Stimulated activated naive CD4-positive, alpha-beta T cell (primary cell): ENCODE results near the gene IFT81.
"Not testable (repeated sequence)": the region's sequence is repeated elsewhere in the genome, so short reads cannot be mapped to it uniquely, and the experiment has no call there.

Source experiments
- DNase-seq, 6 experiments: peaks; one replicate each; lab custom pipeline; 2025; lab: John Stamatoyannopoulos, UW

Gene IFT81

DNA sequence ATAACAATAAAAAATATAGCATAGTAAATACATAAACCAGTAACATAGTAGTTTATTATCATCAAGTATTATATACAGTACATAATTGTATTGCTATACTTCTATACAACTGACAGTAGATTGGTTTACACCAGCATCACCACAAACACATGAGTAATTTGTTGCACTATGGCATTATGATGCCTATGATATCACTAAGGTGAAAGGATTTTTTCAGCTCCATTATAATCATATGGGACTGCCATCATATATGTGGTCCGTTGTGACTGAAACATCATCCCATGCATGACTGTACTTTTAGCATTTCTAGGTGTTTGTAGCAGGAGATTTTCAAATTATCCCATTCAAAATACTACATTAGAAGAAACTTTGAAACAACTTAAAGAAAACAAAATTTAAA, 77.8 kb downstream of the IFT81 start:
- DNase-seq = no peak

GRCh38 chr12:110203546-110203945, 79.4 kb downstream of the IFT81 start:
- no peak for DNase-seq

GRCh38 chr12:110205931-110206330, 81.8 kb downstream of the IFT81 start:
- no peak for DNase-seq

- not testable (repeated sequence) for DNase-seq
Measured at GRCh38 chr12:110211639-110212536, 87.7 kb downstream of the IFT81 start.

DNA sequence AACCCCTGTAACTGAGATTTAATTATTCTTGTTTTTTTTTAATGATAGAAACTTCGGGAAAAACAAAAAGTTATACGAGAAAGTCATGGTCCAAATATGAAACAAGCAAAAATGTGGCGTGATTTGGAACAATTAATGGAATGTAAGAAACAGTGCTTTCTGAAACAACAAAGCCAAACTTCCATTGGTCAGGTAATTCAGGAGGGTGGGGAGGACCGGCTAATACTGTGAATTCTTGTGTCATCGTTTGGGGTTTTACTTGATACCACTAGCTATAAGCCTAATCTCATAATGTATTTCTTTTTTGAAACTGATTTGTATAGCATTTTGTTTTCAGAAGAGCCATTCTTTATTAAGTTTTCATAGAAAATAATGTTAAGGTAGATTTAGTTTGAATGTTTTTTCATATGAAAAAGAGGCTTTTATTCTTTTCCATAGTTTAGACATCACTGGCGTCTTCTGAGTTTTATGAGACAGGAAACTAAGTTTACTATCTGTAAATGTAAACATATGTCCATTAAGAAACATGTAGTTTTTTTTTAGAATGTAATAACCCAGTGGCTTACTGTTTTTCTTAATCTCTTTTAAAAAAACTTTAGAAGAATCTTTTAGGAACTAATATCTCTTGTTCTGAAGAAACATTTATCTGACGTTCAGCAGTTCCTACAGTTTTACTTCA, 94.0 kb downstream of the IFT81 start:
- no peak for DNase-seq

- DNase-seq = no peak
Measured at GRCh38 chr12:110222027-110222426, 97.9 kb downstream of the IFT81 start.

GRCh38 chr12:110222433-110222832, 98.3 kb downstream of the IFT81 start:
- no peak for DNase-seq

DNA sequence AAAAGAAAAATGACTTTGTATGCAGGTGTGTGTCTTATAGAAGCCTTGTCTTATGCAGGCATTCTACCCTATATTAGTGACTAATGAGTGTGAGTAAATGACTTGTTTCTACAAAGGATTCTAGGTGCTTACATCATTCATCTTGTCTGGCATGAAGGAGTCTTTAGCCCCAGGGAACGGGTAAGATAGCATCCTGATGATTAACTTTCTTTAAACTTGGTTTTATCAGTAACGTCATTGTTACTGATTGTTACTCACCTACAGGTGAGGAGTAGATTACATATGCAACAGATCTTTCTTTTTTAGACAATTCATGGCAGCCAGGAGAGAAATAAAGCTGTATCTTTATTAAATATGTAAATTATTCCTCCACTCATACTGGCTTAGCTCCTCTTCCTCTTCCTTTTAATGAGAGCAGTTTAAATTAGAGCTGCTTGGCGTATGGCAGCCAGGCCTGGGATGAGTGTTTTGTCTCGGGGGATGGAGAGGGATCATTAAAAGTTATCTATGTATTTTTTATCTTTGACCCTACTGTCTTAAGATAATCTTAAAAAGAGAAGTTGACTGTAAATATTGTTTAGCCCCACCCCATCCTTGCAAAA, 99.7 kb downstream of the IFT81 start:
- DNase-seq = no peak

- DNase-seq = no peak
Measured at GRCh38 chr12:110224379-110225304, 100.5 kb downstream of the IFT81 start.

DNA sequence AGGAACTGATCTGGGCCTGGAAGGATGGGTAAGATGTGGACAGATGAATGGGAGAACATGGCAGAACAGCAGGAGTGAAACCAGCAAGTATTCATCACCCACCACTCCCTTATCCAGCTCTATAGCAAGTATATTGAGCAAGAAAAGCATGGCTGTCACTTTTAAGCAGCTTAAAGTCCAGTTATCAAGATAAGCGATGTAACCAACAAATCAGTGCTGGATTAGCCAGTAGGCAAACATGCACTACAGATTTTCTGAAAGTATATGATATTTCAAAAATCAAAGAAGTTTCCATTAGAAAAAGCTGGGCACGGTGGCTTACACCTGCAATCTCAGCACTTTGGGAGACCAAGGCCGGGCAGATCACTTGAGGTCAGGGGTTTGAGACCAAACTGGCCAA, 103.0 kb downstream of the IFT81 start:
- DNase-seq = no peak

DNA sequence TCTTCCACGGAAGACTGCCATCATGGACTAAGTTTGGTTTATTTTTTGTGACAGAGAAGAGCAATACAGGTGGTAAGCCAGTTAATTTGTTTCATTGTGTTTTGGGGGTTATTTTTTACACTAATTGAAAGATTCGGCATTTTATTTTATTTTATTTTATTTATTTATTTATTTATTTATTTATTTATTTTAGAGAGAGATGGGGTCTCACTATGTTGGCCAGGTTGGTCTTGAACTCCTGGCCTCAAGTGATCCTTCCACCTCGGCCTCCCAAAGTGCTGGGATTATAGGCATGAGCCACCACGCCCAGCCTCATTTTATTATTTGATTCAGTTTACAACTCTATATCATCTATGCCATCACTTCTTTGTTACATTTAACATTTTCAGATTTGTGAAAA, 104.2 kb downstream of the IFT81 start:
- not testable (repeated sequence) for DNase-seq

DNA sequence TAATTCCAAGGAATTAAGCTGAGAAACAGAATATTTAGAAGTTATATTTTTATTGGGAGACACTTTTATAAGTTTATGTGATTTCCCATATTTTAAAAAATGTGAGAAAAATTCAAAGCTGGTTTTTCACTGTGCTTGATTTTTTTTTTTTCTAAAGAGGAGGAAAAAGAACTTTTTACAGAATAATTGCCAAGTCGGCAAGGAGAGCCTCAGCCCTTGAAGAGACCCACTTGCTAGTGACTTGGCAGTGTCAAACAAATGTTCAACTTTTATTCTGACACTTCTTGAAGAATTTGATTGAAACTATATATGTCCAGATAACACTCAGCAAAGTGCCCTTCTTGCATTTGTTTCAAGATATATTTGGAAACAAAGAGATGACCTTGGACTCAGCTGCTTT, 104.6 kb downstream of the IFT81 start:
- DNase-seq = no peak

GRCh38 chr12:110229409-110229808, 105.3 kb downstream of the IFT81 start:
- no peak for DNase-seq

GRCh38 chr12:110230655-110231054, 106.5 kb downstream of the IFT81 start:
- DNase-seq = no peak

GRCh38 chr12:110233212-110233903, 109.2 kb downstream of the IFT81 start:
- no peak for DNase-seq

DNA sequence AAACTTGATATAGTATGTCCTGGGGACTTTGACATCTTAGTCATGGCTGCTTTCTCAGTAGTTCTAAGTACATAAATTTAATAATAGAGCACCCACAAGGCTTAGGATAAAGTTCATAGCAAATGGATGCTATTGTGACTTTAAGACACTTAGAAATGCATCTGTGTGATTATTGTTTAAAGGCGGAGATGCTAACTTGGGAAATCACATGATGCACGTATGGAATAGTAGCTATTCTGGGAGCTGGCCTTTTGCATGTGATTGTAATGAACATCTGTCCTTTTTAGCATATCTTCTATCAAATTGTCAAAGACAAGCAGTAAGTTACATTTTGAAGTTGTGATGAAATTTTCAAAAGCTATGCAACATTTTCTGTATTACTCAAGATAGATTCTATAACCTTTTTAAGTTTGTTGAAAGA, 110.2 kb downstream of the IFT81 start:
- no peak for DNase-seq

GRCh38 chr12:110234755-110235154, 110.6 kb downstream of the IFT81 start:
- DNase-seq = no peak

- DNase-seq = no peak
Measured at GRCh38 chr12:110235383-110235782, 111.2 kb downstream of the IFT81 start.

GRCh38 chr12:110243227-110243626, 119.1 kb downstream of the IFT81 start:
- DNase-seq = no peak

DNA sequence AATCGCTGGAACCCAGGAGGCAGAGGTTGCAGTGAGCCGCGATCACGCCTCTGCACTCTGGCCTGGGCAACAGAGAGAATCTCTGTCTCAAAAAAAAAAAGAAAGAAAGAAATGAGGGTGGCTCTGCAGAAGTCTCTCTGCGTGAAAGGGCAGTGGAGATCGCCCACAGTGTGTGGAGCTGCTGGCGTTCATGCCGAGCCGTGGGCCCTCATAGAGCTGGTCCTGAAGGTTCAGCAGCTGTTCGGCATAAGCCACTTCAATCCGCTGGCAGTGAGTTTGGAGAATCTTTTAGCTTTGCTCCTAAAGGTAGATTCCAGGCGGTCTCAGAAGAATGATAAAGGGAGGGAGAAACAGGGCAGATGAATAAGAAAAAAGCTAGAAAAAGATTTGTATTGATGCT, 120.2 kb downstream of the IFT81 start:
- no peak for DNase-seq

GRCh38 chr12:110244829-110245228, 120.7 kb downstream of the IFT81 start:
- DNase-seq = no peak
